Liver (tissue), 9 donors: Measurements from ENCODE around the gene STK40. TPM values are rescaled to one million over a fixed set of nuclear protein-coding genes. Genes with fewer than 3 reads are reported as not detected.

ENCODE experiments used
- DNase-seq: peaks from one replicate; pipeline ENCODE4 v3.0.0-alpha.2; 2017; ENCODE audit warnings: low spot score
- H3K27ac ChIP-seq, 2 donors: one replicate each; pipeline ENCODE4 v1.7.0; 2013; ENCODE audit warnings: inconsistent platforms in 2 of 2, low read length in 2 of 2, control low read depth in 1 of 2, low read depth in 1 of 2, mild to moderate bottlenecking in 1 of 2
- H3K27me3 ChIP-seq, 4 donors: one replicate each; pipeline versions ENCODE4 v1.6.1 to v1.7.0; 2013; ENCODE audit warnings: low read length in 3 of 4, inconsistent platforms in 1 of 4, mild to moderate bottlenecking in 1 of 4, moderate library complexity in 1 of 4; ENCODE audit not compliant: control insufficient read depth in 4 of 4, insufficient read depth in 4 of 4
- H3K36me3 ChIP-seq, 4 donors: one replicate each; pipeline versions ENCODE4 v1.6.1 to v1.7.0; 2013; ENCODE audit warnings: low read length in 3 of 4, mild to moderate bottlenecking in 3 of 4, low read depth in 1 of 4, moderate library complexity in 1 of 4; ENCODE audit not compliant: control insufficient read depth in 4 of 4, insufficient read depth in 3 of 4
- H3K4me1 ChIP-seq, 4 donors: one replicate each; pipeline versions ENCODE4 v1.6.1 to v1.7.0; 2013; ENCODE audit warnings: low read length in 3 of 4, mild to moderate bottlenecking in 3 of 4, moderate library complexity in 1 of 4; ENCODE audit not compliant: control insufficient read depth in 4 of 4, insufficient read depth in 4 of 4
- H3K4me3 ChIP-seq, 3 donors: one replicate each; pipeline versions ENCODE4 v1.6.1 to v1.7.0; 2013; ENCODE audit warnings: low read length in 3 of 3, control low read depth in 1 of 3, low read depth in 1 of 3, mild to moderate bottlenecking in 1 of 3
- H3K9ac ChIP-seq, 2 donors: one replicate each; pipeline ENCODE4 v1.7.0; 2013; ENCODE audit warnings: low read length in 2 of 2, mild to moderate bottlenecking in 2 of 2, moderate library complexity in 2 of 2, control low read depth in 1 of 2, low read depth in 1 of 2
- H3K9me3 ChIP-seq, 4 donors: one replicate each; pipeline versions ENCODE4 v1.6.1 to v1.7.0; 2013; ENCODE audit warnings: low read length in 3 of 4; ENCODE audit not compliant: control insufficient read depth in 4 of 4
- ATF3 ChIP-seq: IDR thresholded peaks from 2 replicates; pipeline ENCODE4 v1.6.1; 2016; ENCODE audit warnings: antibody characterized with exemption
- CTCF ChIP-seq: fragments of 150-350 bp; IDR thresholded peaks from 2 replicates; pipeline ENCODE4 v1.5.1; 2017; ENCODE audit warnings: improper control_type of control experiment, low read depth, low read length; ENCODE audit not compliant: missing input control
- FOXA1 ChIP-seq: IDR thresholded peaks from 2 replicates; pipeline ENCODE4 v1.6.1; 2016; ENCODE audit warnings: antibody characterized with exemption
- FOXA2 ChIP-seq: IDR thresholded peaks from 2 replicates; pipeline ENCODE4 v1.6.1; 2016; ENCODE audit warnings: antibody characterized with exemption
- GABPA ChIP-seq, 2 donors: IDR thresholded peaks in 1 of 2; conservative IDR thresholded peaks in 1 of 2; 2 replicates each; pipeline ENCODE4 v1.6.1; 2016; ENCODE audit warnings: antibody characterized with exemption in 2 of 2, mild to moderate bottlenecking in 1 of 2, moderate library complexity in 1 of 2
- HNF4A ChIP-seq, 2 donors: conservative IDR thresholded peaks; 2 replicates each; pipeline ENCODE4 v1.6.1; 2016; ENCODE audit warnings: antibody characterized with exemption in 2 of 2, mild to moderate bottlenecking in 2 of 2
- RAD21 ChIP-seq, 2 donors: IDR thresholded peaks; 2 replicates each; pipeline ENCODE4 v1.6.1; 2016; ENCODE audit warnings: antibody characterized with exemption in 2 of 2, mild to moderate bottlenecking in 2 of 2
- REST ChIP-seq: IDR thresholded peaks from 2 replicates; pipeline ENCODE4 v1.6.1; 2016; ENCODE audit warnings: antibody characterized with exemption, mild to moderate bottlenecking
- RXRA ChIP-seq, 2 donors: IDR thresholded peaks; 2 replicates each; pipeline ENCODE4 v1.6.1; 2017 to 2018; ENCODE audit warnings: antibody characterized with exemption in 2 of 2, mild to moderate bottlenecking in 1 of 2
- SP1 ChIP-seq: IDR thresholded peaks from 2 replicates; pipeline ENCODE4 v1.6.1; 2018; ENCODE audit warnings: antibody characterized with exemption, mild to moderate bottlenecking
- TAF1 ChIP-seq: conservative IDR thresholded peaks from 2 replicates; pipeline ENCODE4 v1.6.1; 2016; ENCODE audit warnings: antibody characterized with exemption, mild to moderate bottlenecking
- WGBS: extraction: QIAGEN DNeasy Blood & Tissue Kit; methylation state at CpG from one replicate; pipeline ENCODE4 v1.1.7; 2013; 5-methylcytosine and 5-hydroxymethylcytosine counted together
- polyA plus RNA-seq, 2 donors: library from polyadenylated mRNA; stranded (reverse) in 1 of 2; unstranded in 1 of 2; fragments of 200-250 nt in 1 of 2; fragments of >200 nt in 1 of 2; fragmentation: Nextera tagmentation in 1 of 2; extraction: Ambion mirVana in 1 of 2; gene quantifications; one replicate each; pipeline versions ENCODE4 v1.2.1 to v1.2.3, GENCODE V29; 2013 to 2015
- total RNA-seq, 2 donors: library from RNA; depleted of rRNA; stranded (reverse); fragments of >200 nt; gene quantifications; one replicate each; pipeline ENCODE4 v1.2.3, GENCODE V29; 2014
- donor health status: healthy.
- donor health status: healthy.
- donor health status: healthy.
- donor health status: healthy.
- donor health status: healthy.

Gene STK40
- total and polyA plus RNA-seq, 4 donors, result 13.0 to 26.8 (median 21.9) TPM

GRCh38 chr1:36307601-36308330 is 78.0 kb downstream of the STK40 start:
- Histone ChIP-seq H3K27me3 (no peaks in the 10 kb centered on the region), H3K9me3 (no peaks in the 10 kb centered on the region), H3K4me3 (no peak overlapping the region), H3K27ac (no peak overlapping the region), H3K9ac (no peak overlapping the region), H3K36me3 (peaks cover 8 to 11% (median 10%) of the 10 kb centered on the region in 4 donors), H3K4me1 (peaks cover 3 to 15% (median 11%) of the 10 kb centered on the region in 4 donors)
- no peak for DNase-seq
- 85% methylated on average over 10 of the region's 10 CpGs for WGBS
- TF ChIP-seq GABPA (IDR thresholded peaks at IDR 0.05 in 1 of 2, conservative IDR thresholded peaks at IDR 0.05 in 1 of 2) (no peak), TAF1 (no peak), ATF3 (no peak), HNF4A (conservative IDR thresholded peaks at IDR 0.05) (no peak), FOXA2 (no peak), FOXA1 (no peak), REST (no peak), SP1 (no peak), CTCF (no peak)

- Histone ChIP-seq H3K9ac (no peak overlapping the region), H3K4me1 (peaks cover 3 to 15% (median 11%) of the 10 kb centered on the region in 4 donors), H3K9me3 (no peaks in the 10 kb centered on the region), H3K27ac (peak overlapping the region in 1 of 2 donors; percentile 61), H3K27me3 (no peaks in the 10 kb centered on the region), H3K4me3 (peak overlapping the region in 2 of 3 donors; percentile 50 to 62), H3K36me3 (peaks cover 14 to 19% (median 17%) of the 10 kb centered on the region in 4 donors)
- TF ChIP-seq RXRA (IDR thresholded peaks at IDR 0.05), result no peak
- peak in 1 of 2 donors; percentile 11 for TF ChIP-seq RAD21 (IDR thresholded peaks at IDR 0.05)
- TF ChIP-seq ATF3, result no peak
- TF ChIP-seq HNF4A (conservative IDR thresholded peaks at IDR 0.05), result peak in 1 of 2 donors; percentile 7
- TF ChIP-seq SP1, result peak; percentile 39
- 3% methylated on average over 46 of the region's 46 CpGs for WGBS
- DNase-seq, result peak; percentile 94
Observed at GRCh38 chr1:36306902-36307456, 78.7 kb downstream of the STK40 start.
